Measurements from ENCODE around the gene ZNF578. TPM values are rescaled to one million over a fixed set of nuclear protein-coding genes. Genes with fewer than 3 reads are reported as not detected.

ZNF578 gene
- total and polyA plus RNA-seq, 2 of the 4 experiments (the other 2 are of a cell fraction): 1.4 to 4.1 TPM

DNA sequence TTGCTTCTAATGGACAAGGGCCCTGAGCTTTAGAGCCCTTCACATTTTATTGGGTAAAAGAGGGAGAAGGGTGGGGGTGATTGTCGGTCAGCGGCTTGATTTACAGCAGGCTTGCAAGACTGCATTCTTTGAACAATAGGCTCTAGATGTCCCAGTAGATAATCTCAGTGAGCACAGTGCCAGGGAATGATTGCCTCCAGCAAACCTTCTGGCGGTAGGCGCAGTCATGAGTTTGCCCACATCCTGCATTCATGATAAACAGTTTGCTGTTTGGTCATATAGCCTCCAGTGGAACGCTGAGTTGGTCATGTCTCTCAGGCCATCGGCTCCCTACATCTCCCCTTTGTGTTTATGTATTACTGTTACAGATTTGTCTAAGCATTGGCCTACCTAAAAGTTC is 43.1 kb upstream of the ZNF578 start:
- H3K9ac ChIP-seq (ENCODE audit: low read depth, low read length): no peak overlapping the region
- H2AK5ac ChIP-seq (ENCODE audit: low read depth, low read length): no peak overlapping the region
- no peak overlapping the region for H4K91ac ChIP-seq (ENCODE audit: insufficient read depth, low read depth, low read length)
- in situ Hi-C loops (cut with MboI; ENCODE audit: low sequenced_read_pairs) (no loop called here), dilution Hi-C loops (cut with HindIII; ENCODE audit: low sequenced_read_pairs, unreplicated experiment) (no loop called here), intact Hi-C loops (cut with micrococcal nuclease) (no loop called here)
- no peak overlapping the region for H2BK5ac ChIP-seq (ENCODE audit: low read depth, low read length, poor library complexity, severe bottlenecking)
- H2BK15ac ChIP-seq (ENCODE audit: low read depth, low read length): no peak overlapping the region
- H3K9me1 ChIP-seq (ENCODE audit: insufficient read depth, low read length): no peaks in the 10 kb centered on the region
- CTCF ChIA-PET: no interaction called here
- peaks cover 51% of the 10 kb centered on the region for H3K9me3 ChIP-seq (ENCODE audit: control insufficient read depth, insufficient read depth, low read length)
- DNase-seq: no peak
- no peak overlapping the region for H3K27ac ChIP-seq (ENCODE audit: insufficient read depth, low read length)
- no CpG with 5 or more reads among the region's 6 CpGs for WGBS, 2 experiments (ENCODE audit: extremely low coverage in 2 of 2, insufficient read length in 1 of 2)
- no peak overlapping the region for H3K4ac ChIP-seq (ENCODE audit: low read depth, low read length)
- no peak overlapping the region for H3K18ac ChIP-seq (ENCODE audit: low read depth, low read length)
- H3K4me2 ChIP-seq (ENCODE audit: low read depth, low read length): no peak overlapping the region
- POLR2A ChIA-PET (ENCODE audit: unreplicated experiment): no interaction called here
- H2BK20ac ChIP-seq (ENCODE audit: low read depth, low read length): no peak overlapping the region
- no peak overlapping the region for H2AK9ac ChIP-seq (replicated peaks; ENCODE audit: low read depth, low read length, poor library complexity)
- no peaks in the 10 kb centered on the region for H3K79me1 ChIP-seq (ENCODE audit: low read depth in 1 of 2, low read length in 2 of 2)
- H3K14ac ChIP-seq (replicated peaks; ENCODE audit: low read depth, low read length): no peak overlapping the region
- ATAC-seq (ENCODE audit: low read depth): no peak
- peaks cover 59% of the 10 kb centered on the region for H3K36me3 ChIP-seq (ENCODE audit: control insufficient read depth, insufficient read depth, low read length)
- TF ChIP-seq CEBPB (IDR thresholded peaks at IDR 0.05; ENCODE audit: low read depth, low read length) (no peak), NFE2L2 (IDR thresholded peaks at IDR 0.05; ENCODE audit: low read depth, low read length) (no peak), RAD21 (IDR thresholded peaks at IDR 0.05; ENCODE audit: low read length) (no peak), MAZ (IDR thresholded peaks at IDR 0.05; ENCODE audit: borderline replicate concordance, low read depth, low read length) (no peak), MAFK (IDR thresholded peaks at IDR 0.05; ENCODE audit: low read depth, low read length) (no peak), MXI1 (IDR thresholded peaks at IDR 0.05; ENCODE audit: borderline replicate concordance, low read depth, low read length) (no peak), CHD1 (IDR thresholded peaks at IDR 0.05; ENCODE audit: low read depth, low read length) (no peak), POLR2A (IDR thresholded peaks at IDR 0.05; ENCODE audit: low read depth, low read length) (no peak), RCOR1 (IDR thresholded peaks at IDR 0.05; ENCODE audit: insufficient replicate concordance, low read length) (no peak)
- TF ChIP-seq, protein P1, sequence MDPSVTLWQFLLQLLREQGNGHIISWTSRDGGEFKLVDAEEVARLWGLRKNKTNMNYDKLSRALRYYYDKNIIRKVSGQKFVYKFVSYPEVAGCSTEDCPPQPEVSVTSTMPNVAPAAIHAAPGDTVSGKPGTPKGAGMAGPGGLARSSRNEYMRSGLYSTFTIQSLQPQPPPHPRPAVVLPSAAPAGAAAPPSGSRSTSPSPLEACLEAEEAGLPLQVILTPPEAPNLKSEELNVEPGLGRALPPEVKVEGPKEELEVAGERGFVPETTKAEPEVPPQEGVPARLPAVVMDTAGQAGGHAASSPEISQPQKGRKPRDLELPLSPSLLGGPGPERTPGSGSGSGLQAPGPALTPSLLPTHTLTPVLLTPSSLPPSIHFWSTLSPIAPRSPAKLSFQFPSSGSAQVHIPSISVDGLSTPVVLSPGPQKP (IDR thresholded peaks at IDR 0.05; ENCODE audit: borderline replicate concordance, low read depth, low read length): no peak
- TF ChIP-seq, protein P2, sequence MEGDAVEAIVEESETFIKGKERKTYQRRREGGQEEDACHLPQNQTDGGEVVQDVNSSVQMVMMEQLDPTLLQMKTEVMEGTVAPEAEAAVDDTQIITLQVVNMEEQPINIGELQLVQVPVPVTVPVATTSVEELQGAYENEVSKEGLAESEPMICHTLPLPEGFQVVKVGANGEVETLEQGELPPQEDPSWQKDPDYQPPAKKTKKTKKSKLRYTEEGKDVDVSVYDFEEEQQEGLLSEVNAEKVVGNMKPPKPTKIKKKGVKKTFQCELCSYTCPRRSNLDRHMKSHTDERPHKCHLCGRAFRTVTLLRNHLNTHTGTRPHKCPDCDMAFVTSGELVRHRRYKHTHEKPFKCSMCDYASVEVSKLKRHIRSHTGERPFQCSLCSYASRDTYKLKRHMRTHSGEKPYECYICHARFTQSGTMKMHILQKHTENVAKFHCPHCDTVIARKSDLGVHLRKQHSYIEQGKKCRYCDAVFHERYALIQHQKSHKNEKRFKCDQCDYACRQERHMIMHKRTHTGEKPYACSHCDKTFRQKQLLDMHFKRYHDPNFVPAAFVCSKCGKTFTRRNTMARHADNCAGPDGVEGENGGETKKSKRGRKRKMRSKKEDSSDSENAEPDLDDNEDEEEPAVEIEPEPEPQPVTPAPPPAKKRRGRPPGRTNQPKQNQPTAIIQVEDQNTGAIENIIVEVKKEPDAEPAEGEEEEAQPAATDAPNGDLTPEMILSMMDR (conservative IDR thresholded peaks at IDR 0.05; ENCODE audit: low read depth, low read length): no peak
- TF ChIP-seq, protein P3, sequence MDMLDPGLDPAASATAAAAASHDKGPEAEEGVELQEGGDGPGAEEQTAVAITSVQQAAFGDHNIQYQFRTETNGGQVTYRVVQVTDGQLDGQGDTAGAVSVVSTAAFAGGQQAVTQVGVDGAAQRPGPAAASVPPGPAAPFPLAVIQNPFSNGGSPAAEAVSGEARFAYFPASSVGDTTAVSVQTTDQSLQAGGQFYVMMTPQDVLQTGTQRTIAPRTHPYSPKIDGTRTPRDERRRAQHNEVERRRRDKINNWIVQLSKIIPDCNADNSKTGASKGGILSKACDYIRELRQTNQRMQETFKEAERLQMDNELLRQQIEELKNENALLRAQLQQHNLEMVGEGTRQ (IDR thresholded peaks at IDR 0.05; ENCODE audit: low read depth, low read length): no peak
- no peak overlapping the region for H4K8ac ChIP-seq (ENCODE audit: low read depth in 2 of 2, low read length in 2 of 2)
- no peaks in the 10 kb centered on the region for H3K4me1 ChIP-seq (ENCODE audit: control insufficient read depth, insufficient read depth, low read length)
- H2BK120ac ChIP-seq (ENCODE audit: low read depth, low read length): no peak overlapping the region
- H3K56ac ChIP-seq (ENCODE audit: extremely low read depth, insufficient read depth, low read length): no peak overlapping the region
- H2AFZ ChIP-seq (replicated peaks; ENCODE audit: low read length, poor library complexity): no peak overlapping the region
- no peak overlapping the region for H4K5ac ChIP-seq (ENCODE audit: low read depth, low read length)
- BruUV-seq (replicated peaks): no TSS peak
- H3K23ac ChIP-seq (ENCODE audit: low read depth, low read length): no peak overlapping the region
- H3K4me3 ChIP-seq (ENCODE audit: insufficient read depth, low read depth, low read length): no peak overlapping the region
- no peaks in the 10 kb centered on the region for H3K27me3 ChIP-seq (ENCODE audit: control insufficient read depth, insufficient read depth, low read length)
- no peaks in the 10 kb centered on the region for H4K20me1 ChIP-seq (ENCODE audit: insufficient read depth, low read length)
